GM19239 (cell line): ENCODE results near the gene HOMER2.
"Not testable (repeated sequence)": the region's sequence is repeated elsewhere in the genome, so short reads cannot be mapped to it uniquely, and the experiment has no call there.

ENCODE experiments used
- DNase-seq: peaks from one replicate; pipeline ENCODE4 v3.0.0; 2011; ENCODE audit warnings: low spot score; ENCODE audit not compliant: insufficient read length
- FAIRE-seq: peaks from 2 replicates; lab custom pipeline; 2011; peaks lifted over from hg19 to GRCh38; lab: Jason Lieb, UNC

The HOMER2 gene

GRCh38 chr15:82871358-82871757, 81.2 kb downstream of the HOMER2 start:
- FAIRE-seq (no peak), DNase-seq (no peak)

GRCh38 chr15:82870727-82871320, 81.7 kb downstream of the HOMER2 start:
- no peak for FAIRE-seq
- no peak for DNase-seq

GRCh38 chr15:82865981-82866380, 86.5 kb downstream of the HOMER2 start:
- FAIRE-seq, DNase-seq: not testable (repeated sequence)

GRCh38 chr15:82865581-82865980, 86.9 kb downstream of the HOMER2 start:
- DNase-seq, FAIRE-seq: not testable (repeated sequence)

GRCh38 chr15:82864967-82865366, 87.6 kb downstream of the HOMER2 start:
- DNase-seq = no peak
- no peak for FAIRE-seq

GRCh38 chr15:82862886-82863285, 89.6 kb downstream of the HOMER2 start:
- DNase-seq (no peak), FAIRE-seq (no peak)

GRCh38 chr15:82858932-82859331, 93.6 kb downstream of the HOMER2 start:
- no peak for DNase-seq
- FAIRE-seq = no peak

GRCh38 chr15:82856397-82857170, 95.9 kb downstream of the HOMER2 start:
- no peak for FAIRE-seq
- no peak for DNase-seq

- no peak for DNase-seq
- no peak for FAIRE-seq
These were observed 97.0 kb downstream of the HOMER2 start for GRCh38 chr15:82855286-82856100.

- DNase-seq (no peak), FAIRE-seq (no peak)
These were observed 98.0 kb downstream of the HOMER2 start for GRCh38 chr15:82854554-82854953.

- FAIRE-seq = no peak
- no peak for DNase-seq
These were observed 99.5 kb downstream of the HOMER2 start for GRCh38 chr15:82852941-82853561.

GRCh38 chr15:82851981-82852511, 100.5 kb downstream of the HOMER2 start:
- FAIRE-seq = no peak
- DNase-seq = no peak

GRCh38 chr15:82851306-82851850, 101.1 kb downstream of the HOMER2 start:
- no peak for FAIRE-seq

GRCh38 chr15:82850731-82851130, 101.8 kb downstream of the HOMER2 start:
- FAIRE-seq (no peak), DNase-seq (no peak)

More at GRCh38 chr15:82851306-82851850, 101.1 kb downstream of the HOMER2 start:
- no peak for DNase-seq

GRCh38 chr15:82849556-82850512, 102.7 kb downstream of the HOMER2 start:
- peak; percentile 8 for FAIRE-seq
- peak; percentile 48 for DNase-seq

GRCh38 chr15:82848241-82848993, 104.1 kb downstream of the HOMER2 start:
- DNase-seq = no peak
- FAIRE-seq = no peak

- no peak for DNase-seq
- FAIRE-seq = no peak
These were observed 104.8 kb downstream of the HOMER2 start for GRCh38 chr15:82847703-82848102.

- FAIRE-seq (no peak), DNase-seq (no peak)
These were observed 105.9 kb downstream of the HOMER2 start for GRCh38 chr15:82846621-82847020.
